Activated CD8-positive, alpha-beta memory T cell treated with anti-CD3 and anti-CD28 coated beads, Interleukin-2, amount 50 U/mL, for 24 hours (primary cell): ENCODE results near the gene SLC25A45.
A peak's percentile ranks its signal among the peaks of the same experiment; 100 is the strongest.
"Not testable (repeated sequence)": the region's sequence is repeated elsewhere in the genome, so short reads cannot be mapped to it uniquely, and the experiment has no call there.

Experiments
- DNase-seq: peaks from one replicate; pipeline ENCODE4 v3.0.0-alpha.2; 2020; ENCODE audit errors: extremely low read depth

Gene SLC25A45

GRCh38 chr11:65362966-65363365, 19.5 kb downstream of the SLC25A45 start:
- no peak for DNase-seq

DNA sequence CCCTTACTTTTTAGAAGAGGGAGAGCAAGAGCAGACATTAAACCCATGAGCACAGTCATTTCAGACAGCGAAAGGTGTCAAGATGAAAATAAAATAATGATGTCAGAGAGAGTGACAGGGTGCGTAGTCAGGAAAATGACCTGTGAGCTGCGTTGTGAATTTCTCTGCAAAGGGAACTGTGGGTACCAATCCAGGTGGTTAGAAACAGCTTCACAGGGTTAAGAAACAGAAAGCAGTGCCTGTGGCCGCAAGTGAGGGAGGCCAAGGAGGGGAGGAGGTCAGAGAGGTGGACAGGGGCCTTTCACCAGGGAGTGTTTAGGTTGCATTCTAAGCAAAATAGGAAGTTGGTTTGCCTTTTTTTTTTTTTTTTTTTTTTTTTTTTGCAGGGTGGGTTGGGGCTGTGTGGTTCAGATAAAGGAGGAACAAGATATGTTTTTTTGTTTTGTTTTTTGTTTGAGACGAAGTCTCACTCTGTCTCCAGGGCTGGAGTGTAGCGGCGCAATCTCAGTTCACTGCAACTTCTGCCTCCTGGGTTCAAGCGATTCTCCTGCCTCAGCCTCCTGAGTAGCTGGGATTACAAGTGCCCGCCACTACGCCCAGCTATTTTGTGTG, 20.0 kb downstream of the SLC25A45 start:
- DNase-seq: no peak

GRCh38 chr11:65357856-65358356, 24.5 kb downstream of the SLC25A45 start:
- DNase-seq: no peak

DNA sequence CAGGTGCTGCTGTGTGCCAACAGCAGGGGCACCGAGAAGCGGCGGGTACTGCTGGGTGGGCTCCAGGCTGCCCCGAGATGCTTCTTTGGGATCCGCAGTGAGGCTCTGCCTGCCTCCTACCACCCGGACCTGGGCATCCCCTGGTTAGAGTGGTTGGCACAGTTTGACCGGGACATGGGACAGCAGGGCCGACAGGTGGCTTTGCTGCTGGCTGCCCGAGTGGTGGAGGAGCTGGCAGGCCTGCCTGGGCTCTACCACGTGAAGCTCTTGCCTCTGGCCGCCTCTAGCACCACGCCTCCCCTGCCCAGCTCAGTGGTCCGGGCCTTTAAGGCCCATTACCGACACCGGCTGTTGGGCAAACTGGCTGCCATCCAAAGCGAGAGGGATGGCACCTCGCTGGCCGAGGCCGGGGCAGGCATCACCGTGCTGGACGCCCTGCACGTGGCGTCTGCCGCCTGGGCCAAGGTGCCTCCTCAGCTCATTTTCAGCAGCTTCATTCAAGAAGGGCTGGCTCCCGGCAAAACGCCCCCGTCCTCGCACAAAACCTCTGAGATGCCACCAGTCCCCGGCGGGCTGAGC, 26.0 kb downstream of the SLC25A45 start:
- DNase-seq: no peak

GRCh38 chr11:65355776-65356393, 26.6 kb downstream of the SLC25A45 start:
- no peak for DNase-seq

GRCh38 chr11:65355013-65355775, 27.3 kb downstream of the SLC25A45 start:
- peak; percentile 8 for DNase-seq

GRCh38 chr11:65354265-65355012, 28.0 kb downstream of the SLC25A45 start, which contains the start of gene TIGD3:
Gene TIGD3, plus strand, starts transcription at chr11:65354751. Its CDS starts 1,058 bp downstream, at chr11:65355809.
- DNase-seq: peak; percentile 97

GRCh38 chr11:65353900-65354264, 28.6 kb downstream of the SLC25A45 start:
- no peak for DNase-seq

GRCh38 chr11:65353376-65353775, 29.1 kb downstream of the SLC25A45 start:
- DNase-seq: no peak

DNA sequence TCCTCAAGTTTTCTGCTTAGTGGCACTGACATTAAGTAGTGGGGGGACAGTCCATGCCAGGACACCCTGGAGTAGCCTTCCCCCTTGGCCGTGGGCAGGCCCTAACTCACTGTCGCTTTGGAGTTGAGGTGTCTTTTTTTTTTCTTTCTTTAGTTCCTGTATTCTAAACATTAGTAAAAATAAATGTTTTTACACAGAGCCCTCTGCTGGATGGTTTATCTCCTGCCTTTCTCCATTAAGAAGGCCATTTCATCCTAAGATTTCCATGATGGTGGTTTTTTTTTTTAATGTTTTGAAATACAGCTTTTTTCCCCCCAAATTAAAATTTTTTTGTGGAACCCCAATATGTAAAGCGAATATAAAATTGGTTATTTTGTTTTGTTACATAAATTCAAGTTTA, 29.7 kb downstream of the SLC25A45 start:
- no peak for DNase-seq

DNA sequence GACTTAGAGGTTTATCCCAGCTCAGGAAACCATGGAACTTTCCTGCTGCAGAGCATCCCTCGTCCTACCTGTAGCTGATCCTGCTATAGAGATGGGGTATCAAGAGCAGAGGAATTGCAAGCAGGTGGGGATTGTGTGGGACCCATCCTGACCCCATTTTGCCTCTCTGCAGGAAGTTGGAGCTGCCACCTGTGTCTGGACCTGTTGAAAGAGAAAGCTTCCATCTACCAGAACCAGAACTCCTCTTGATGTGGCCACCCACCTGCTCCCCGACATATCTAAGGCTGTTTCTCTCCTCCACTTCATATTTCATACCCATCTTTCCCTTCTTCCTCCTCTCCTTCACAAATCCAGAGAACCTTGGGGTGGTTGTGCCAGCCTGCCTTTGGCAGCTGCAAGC, 30.9 kb downstream of the SLC25A45 start:
- DNase-seq: no peak

DNA sequence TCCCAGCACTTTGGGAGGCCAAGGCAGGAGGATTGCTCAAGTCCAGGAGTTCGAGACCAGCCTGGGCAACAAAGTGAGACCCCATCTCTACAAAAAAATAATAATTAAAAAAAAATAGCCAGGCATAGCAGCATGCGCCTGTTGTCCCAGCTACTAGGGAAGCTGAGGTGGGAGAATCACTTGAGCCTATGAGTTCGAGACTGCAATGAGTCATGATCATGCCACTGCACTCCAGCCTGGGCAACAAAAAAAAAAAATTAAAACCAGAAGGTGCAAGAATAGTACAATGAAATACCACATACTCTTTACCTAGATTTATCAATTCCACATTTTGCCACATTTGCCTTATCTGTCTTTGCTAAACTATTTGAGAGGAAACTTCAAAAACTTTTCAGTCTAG, 40.6 kb downstream of the SLC25A45 start:
- DNase-seq: no peak

DNA sequence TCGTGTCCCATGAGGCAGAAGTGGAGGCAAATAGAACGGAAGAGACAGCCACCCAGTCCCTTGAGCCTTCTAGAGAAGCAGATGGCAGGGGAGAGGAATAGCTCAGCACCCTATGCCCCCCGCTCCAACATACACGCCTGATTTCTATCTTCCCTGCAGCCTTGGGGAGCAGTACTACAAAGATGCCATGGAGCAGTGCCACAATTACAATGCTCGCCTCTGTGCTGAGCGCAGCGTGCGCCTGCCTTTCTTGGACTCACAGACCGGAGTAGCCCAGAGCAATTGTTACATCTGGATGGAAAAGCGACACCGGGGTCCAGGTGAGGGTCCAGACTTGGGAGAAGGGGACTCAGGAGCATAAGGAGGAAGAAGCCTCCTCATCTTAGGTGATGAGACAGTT, 42.2 kb downstream of the SLC25A45 start:
- no peak for DNase-seq

DNA sequence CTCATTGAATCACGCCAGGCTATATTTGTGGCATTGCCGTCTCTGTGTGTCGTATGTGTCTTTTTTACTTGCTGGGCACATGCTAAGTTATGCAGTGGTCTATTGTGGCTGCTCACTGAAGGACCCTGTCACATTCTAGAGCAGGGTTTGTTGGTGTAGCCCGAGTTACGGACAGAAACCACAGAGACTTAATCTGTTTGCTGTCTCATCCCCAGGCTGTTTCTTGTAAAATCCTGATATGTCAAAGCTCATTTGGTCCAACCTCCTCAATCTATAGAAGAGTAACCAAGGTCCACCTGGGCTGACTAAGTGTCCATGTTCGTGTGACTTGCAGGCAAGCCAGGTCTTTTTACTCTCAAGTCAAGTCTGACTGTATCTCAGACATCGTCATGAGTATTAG, 43.8 kb downstream of the SLC25A45 start:
- no peak for DNase-seq

- no peak for DNase-seq
These were observed 47.6 kb downstream of the SLC25A45 start for GRCh38 chr11:65334696-65335295.

DNA sequence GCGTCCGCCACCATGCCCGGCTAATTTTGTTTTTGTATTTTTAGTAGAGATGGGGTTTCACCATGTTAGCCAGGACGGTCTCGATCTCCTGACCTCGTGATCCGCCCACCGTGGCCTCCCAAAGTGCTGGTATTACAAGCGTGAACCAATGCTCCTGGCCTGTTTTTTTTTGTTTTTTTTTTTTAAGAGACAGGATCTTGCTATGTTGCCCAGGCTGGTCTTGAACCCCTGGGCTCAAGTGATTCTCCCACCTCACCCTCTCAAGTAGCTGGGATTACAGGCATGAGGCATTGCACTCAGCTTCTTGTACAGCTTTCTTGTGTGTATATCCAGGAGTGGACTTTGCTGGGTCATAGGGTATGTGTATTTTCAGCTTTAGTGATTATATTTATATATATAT, 49.9 kb downstream of the SLC25A45 start:
- DNase-seq: not testable (repeated sequence)

DNA sequence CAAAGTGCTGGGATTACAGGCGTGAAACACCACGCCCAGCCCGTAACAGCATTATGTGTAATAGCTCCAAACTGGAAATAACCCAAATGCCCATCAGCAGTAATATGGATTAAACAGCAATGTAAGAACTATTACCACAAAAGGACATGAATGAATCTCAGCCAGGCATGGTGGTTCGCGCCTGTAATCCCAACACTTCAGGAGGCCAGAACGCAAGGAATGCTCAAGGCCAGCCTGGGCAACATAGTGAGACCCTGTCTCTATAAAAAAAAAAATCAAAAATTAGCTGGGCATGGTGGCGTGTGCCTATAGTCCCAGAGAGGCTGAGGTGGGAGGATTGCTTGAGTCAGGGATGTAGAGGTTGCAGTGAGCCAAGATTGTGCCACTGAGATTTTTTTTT, 51.9 kb downstream of the SLC25A45 start:
- no peak for DNase-seq

GRCh38 chr11:65329944-65330403, 52.5 kb downstream of the SLC25A45 start:
- peak; percentile 81 for DNase-seq

- DNase-seq: no peak
These were observed 53.0 kb downstream of the SLC25A45 start for GRCh38 chr11:65329478-65329877.

DNA sequence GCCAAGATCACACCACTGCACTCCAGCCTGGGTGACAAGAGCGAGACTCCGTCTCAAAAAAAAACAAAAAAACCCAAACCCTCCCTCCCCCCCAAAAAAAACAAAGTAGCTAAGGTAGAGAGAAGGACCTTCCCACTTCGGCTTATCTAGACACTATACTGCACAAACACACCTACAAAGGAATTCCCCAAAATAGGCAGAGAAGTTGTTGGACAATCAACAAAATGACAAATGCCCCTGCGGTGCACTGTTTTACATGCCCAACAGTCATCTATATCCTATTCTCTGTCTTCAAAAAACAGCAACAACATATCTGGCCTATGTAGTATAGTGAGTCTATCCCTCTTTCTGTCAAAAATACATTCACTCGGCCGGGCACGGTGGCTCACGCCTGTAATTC, 55.4 kb downstream of the SLC25A45 start:
- no peak for DNase-seq

DNA sequence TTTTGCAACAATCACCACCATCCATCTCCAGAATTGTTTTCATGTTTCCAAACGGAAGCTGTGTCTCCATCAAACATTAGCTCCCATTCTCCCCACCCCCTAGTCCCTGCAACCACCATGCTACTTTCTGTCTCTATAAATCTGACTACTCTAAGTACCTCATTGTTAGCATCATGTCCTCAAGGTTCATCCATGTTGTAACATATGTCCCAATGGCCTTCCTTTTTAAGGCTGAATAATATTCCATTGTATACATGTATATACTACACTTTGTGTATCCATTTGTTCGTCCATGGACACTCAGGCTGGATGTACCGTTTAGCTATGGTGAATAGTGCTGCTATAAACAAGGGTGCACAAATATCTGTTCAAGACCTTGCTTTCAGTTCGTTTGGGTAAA, 57.0 kb downstream of the SLC25A45 start:
- DNase-seq: no peak
